Spleen (tissue), 7 donors: ENCODE data around the gene ERBB4.

Experiments used
- CTCF ChIP-seq, 11 experiments: fragments of 200-600 bp in 7 of 11; fragments of 450-650 bp in 4 of 11; sonication (generic) in 4 of 11; IDR thresholded peaks in 8 of 11; conservative IDR thresholded peaks in 3 of 11; 1 replicate in 7 of 11; 2 replicates in 4 of 11; pipeline versions ENCODE4 v1.4.0 to v1.8.0; 2016 to 2021; ENCODE audit warnings: antibody characterized with exemption in 11 of 11, inconsistent platforms in 4 of 11, mild to moderate bottlenecking in 1 of 11
- POLR2A ChIP-seq, 3 donors: fragments of 450-650 bp; IDR thresholded peaks; one replicate each; pipeline ENCODE4 v1.5.1; 2017; ENCODE audit warnings: antibody characterized with exemption in 3 of 3, mild to moderate bottlenecking in 1 of 3
- POLR2AphosphoS5 ChIP-seq, 3 donors: sonication (generic); formaldehyde crosslinking; IDR thresholded peaks; one replicate each; pipeline ENCODE4 v1.5.1; 2017; ENCODE audit warnings: antibody characterized with exemption in 3 of 3
- donor health status: DM: no; HTN: no; CAD: no; lungs with moderate emphysema.
- donor health status: DM: no; HTN: no; CAD: no.
- donor health status: DM: no; HTN: no; CAD: no.

GRCh38 chr2:211709389-211709788 is 829.2 kb downstream of the ERBB4 start:
- TF ChIP-seq CTCF (IDR thresholded peaks at IDR 0.05 in 8 of 11, conservative IDR thresholded peaks at IDR 0.05 in 3 of 11) (no peak), POLR2AphosphoS5 (IDR thresholded peaks at IDR 0.05) (no peak), POLR2A (IDR thresholded peaks at IDR 0.05) (no peak)
